Endothelial cell of umbilical vein (primary cell): ENCODE data around the gene GLB1L2. TPM values are rescaled to one million over a fixed set of nuclear protein-coding genes. Genes with fewer than 3 reads are reported as not detected.

Experiments used
- BruUV-seq: library from RNA; stranded (reverse); fragments of 400-500 nt; replicated peaks from 2 replicates; lab custom pipeline; 2021; lab: Mats Ljungman, UMichigan
- CTCF ChIA-PET: fragments of 300-600, 350-600 bp; sonication (Branson Sonifier 250); formaldehyde crosslinking; loops from one replicate; lab custom pipeline; 2021; ENCODE audit warnings: antibody characterized with exemption, inconsistent platforms; lab: Charles Lee
- POLR2A ChIA-PET: fragments of 300-600, 350-600 bp; sonication (Branson Sonifier 250); formaldehyde crosslinking; loops from one replicate; lab custom pipeline; 2021; ENCODE audit warnings: antibody characterized with exemption, inconsistent platforms; lab: Charles Lee
- DNase-seq: peaks from one replicate; pipeline ENCODE4 v3.0.0-alpha.2; 2011; ENCODE audit warnings: low read depth, low spot score
- FAIRE-seq: peaks from 2 replicates; lab custom pipeline; 2011; peaks lifted over from hg19 to GRCh38; lab: Jason Lieb, UNC
- H2AFZ ChIP-seq: 2 replicates; pipeline ENCODE4 v1.6.0; 2012; ENCODE audit warnings: low read depth, low read length, control low read depth, inconsistent platforms
- H3K27ac ChIP-seq: 2 replicates; pipeline ENCODE4 v1.5.1; 2011; ENCODE audit warnings: low read depth, mild to moderate bottlenecking, control low read depth, low read length, moderate library complexity; ENCODE audit not compliant: insufficient read depth
- H3K27me3 ChIP-seq, 2 experiments: 2 replicates each; pipeline versions ENCODE4 v1.6.0 to v1.6.1; 2011; ENCODE audit warnings: low read length in 2 of 2, mixed read lengths in 1 of 2; ENCODE audit not compliant: control insufficient read depth in 2 of 2, insufficient read depth in 2 of 2
- H3K36me3 ChIP-seq, 2 experiments: 2 replicates in 1 of 2; 3 replicates in 1 of 2; pipeline ENCODE4 v1.5.1; 2011; ENCODE audit warnings: low read length in 2 of 2, mild to moderate bottlenecking in 1 of 2, moderate library complexity in 1 of 2; ENCODE audit not compliant: control insufficient read depth in 2 of 2, insufficient read depth in 2 of 2; ENCODE audit errors: extremely low read depth in 1 of 2
- H3K4me1 ChIP-seq: 3 replicates; pipeline ENCODE4 v1.5.1; 2011; ENCODE audit warnings: mild to moderate bottlenecking, low read length; ENCODE audit not compliant: control insufficient read depth, insufficient read depth; ENCODE audit errors: extremely low read depth
- H3K4me2 ChIP-seq: 2 replicates; pipeline ENCODE4 v1.6.1; 2011; ENCODE audit warnings: low read length, control low read depth, mixed read lengths; ENCODE audit not compliant: insufficient read depth
- H3K4me3 ChIP-seq, 3 experiments: fragments of 200-600 bp in 1 of 3; sonication (generic), shearing (Covaris generic) in 1 of 3; replicated peaks in 1 of 3; 2 replicates each; pipeline ENCODE4 v1.5.1; 2011 to 2016; ENCODE audit warnings: control low read depth in 3 of 3, low read length in 3 of 3, mild to moderate bottlenecking in 2 of 3, inconsistent platforms in 1 of 3, low read depth in 1 of 3, moderate library complexity in 1 of 3; ENCODE audit not compliant: insufficient read depth in 1 of 3
- H3K79me2 ChIP-seq: 2 replicates; pipeline ENCODE4 v1.6.0; 2012; ENCODE audit warnings: low read length, inconsistent platforms; ENCODE audit not compliant: control insufficient read depth, insufficient read depth
- H3K9ac ChIP-seq: replicated peaks from 2 replicates; pipeline ENCODE3; 2011; ENCODE audit warnings: low read length, control low read depth; ENCODE audit not compliant: insufficient read depth; ENCODE audit errors: extremely low read depth
- H3K9me1 ChIP-seq: replicated peaks from 3 replicates; pipeline ENCODE4 v1.6.0; 2011; ENCODE audit warnings: mild to moderate bottlenecking, low read length; ENCODE audit not compliant: control insufficient read depth, insufficient read depth; ENCODE audit errors: extremely low read depth
- H3K9me3 ChIP-seq: replicated peaks from 2 replicates; pipeline ENCODE4 v1.5.1; 2012; ENCODE audit warnings: low read length, inconsistent platforms; ENCODE audit not compliant: control insufficient read depth, insufficient read depth
- H4K20me1 ChIP-seq: replicated peaks from 2 replicates; pipeline ENCODE3; 2011; ENCODE audit warnings: mild to moderate bottlenecking, low read length; ENCODE audit not compliant: control insufficient read depth, insufficient read depth; ENCODE audit errors: extremely low read depth
- JUN ChIP-seq: IDR thresholded peaks from 2 replicates; pipeline ENCODE4 v1.6.1; 2011; ENCODE audit warnings: borderline replicate concordance, low read depth; ENCODE audit not compliant: insufficient read length, insufficient read depth
- MYC ChIP-seq: IDR thresholded peaks from one replicate; pipeline ENCODE4 v1.6.1; 2011; ENCODE audit warnings: mild to moderate bottlenecking, low read depth, low read length
- POLR2A ChIP-seq: IDR thresholded peaks from 2 replicates; pipeline ENCODE4 v1.6.1; 2012; ENCODE audit warnings: low read depth, mild to moderate bottlenecking, control low read depth, low read length
- dilution Hi-C: fragments of 300-500 bp; cut with MboI; formaldehyde crosslinking; loops from one replicate; pipeline ENCODE4 v1.15.0; 2019; ENCODE audit warnings: low sequenced_read_pairs; ENCODE audit not compliant: extremely low pct_ligation_motif_present
- intact Hi-C: fragments of 100-400 bp; cut with micrococcal nuclease; formaldehyde crosslinking; loops from one replicate; pipeline ENCODE4 v1.10.0; 2022
- polyA plus RNA-seq, 4 experiments: library from polyadenylated mRNA; depleted of rRNA in 3 of 4; stranded (reverse) in 3 of 4; unstranded in 1 of 4; fragments of >200 nt; gene quantifications; 2 replicates each; pipeline versions ENCODE4 v1.2.1 to v1.2.3, GENCODE V29; 2011 to 2012; ENCODE audit warnings: missing spikeins in 1 of 4
- total RNA-seq: library from RNA; stranded (reverse); gene quantifications from 2 replicates; pipeline ENCODE4 v1.2.3, GENCODE V29; 2021
- TF ChIP-seq, protein P1 (sequence below), 2 donors: IDR thresholded peaks; 1 replicate in 1 of 2; 2 replicates in 1 of 2; pipeline ENCODE4 v1.5.1; 2011; ENCODE audit warnings: low read length in 2 of 2, mild to moderate bottlenecking in 2 of 2, moderate library complexity in 2 of 2, control low read depth in 1 of 2, inconsistent platforms in 1 of 2, low read depth in 1 of 2; ENCODE audit not compliant: insufficient read depth in 1 of 2; ENCODE audit errors: extremely low read depth in 1 of 2

The GLB1L2 gene
- total and polyA plus RNA-seq, 2 donors (not counting 3 experiments of a cell fraction or from before 2014, with no cell fraction given), result 0.55 to 0.59 TPM

DNA sequence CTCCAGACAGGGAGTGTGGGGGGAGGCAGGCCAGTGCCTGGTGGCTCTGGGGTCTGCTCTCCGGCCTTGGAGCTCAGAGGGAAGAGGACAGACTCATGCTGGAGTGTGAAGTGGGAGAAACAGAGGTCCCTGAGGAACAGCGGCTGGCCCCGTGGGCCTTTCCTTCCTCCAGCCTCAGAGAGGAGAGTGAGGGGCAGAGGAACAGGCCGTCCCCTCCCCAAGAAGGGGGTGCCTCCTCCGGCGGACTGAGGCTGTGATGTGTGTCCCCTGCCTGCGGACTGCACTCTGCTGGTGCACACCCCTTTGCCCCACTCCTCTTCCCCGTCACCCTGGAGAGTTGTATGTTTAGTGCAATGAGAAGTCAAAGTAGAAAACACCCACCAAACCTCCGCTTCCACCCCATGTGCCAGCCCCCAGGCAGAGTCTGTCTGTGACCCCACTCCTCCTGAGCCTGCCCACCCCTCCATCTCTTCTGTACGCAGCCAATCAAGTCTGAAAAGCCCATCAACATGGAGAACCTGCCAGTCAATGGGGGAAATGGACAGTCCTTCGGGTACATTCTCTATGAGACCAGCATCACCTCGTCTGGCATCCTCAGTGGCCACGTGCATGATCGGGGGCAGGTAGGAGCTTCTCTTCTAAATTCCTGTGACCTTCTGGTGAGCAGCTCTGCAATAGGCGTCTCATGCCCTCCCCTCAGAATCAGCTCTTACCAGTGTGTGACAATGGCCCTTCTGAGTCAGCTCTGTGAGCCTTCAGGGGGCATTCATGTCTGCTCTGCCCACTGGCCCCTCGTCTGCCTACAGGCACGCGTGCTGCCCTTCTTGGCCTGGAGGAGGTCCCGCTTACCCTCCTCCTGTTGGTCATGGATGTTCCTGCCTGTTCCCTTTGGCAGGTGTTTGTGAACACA is 39.0 kb downstream of the GLB1L2 start:
- no peak overlapping the region for H3K4me3 ChIP-seq
- intact Hi-C loops (no loop called here), dilution Hi-C loops (no loop called here)
- H4K20me1 ChIP-seq, result no peaks in the 10 kb centered on the region
- FAIRE-seq, result no peak
- H3K79me2 ChIP-seq, result no peaks in the 10 kb centered on the region
- H3K4me2 ChIP-seq, result no peak overlapping the region
- no peaks in the 10 kb centered on the region for H3K36me3 ChIP-seq
- no peak overlapping the region for H3K27ac ChIP-seq
- no peaks in the 10 kb centered on the region for H3K9me1 ChIP-seq
- no peak overlapping the region for H2AFZ ChIP-seq
- no peak overlapping the region for H3K9ac ChIP-seq
- ChIA-PET CTCF (no interaction called here), POLR2A (no interaction called here)
- no TSS peak for BruUV-seq
- DNase-seq, result no peak
- no peaks in the 10 kb centered on the region for H3K27me3 ChIP-seq
- H3K9me3 ChIP-seq, result no peaks in the 10 kb centered on the region
- no peak for TF ChIP-seq POLR2A
- TF ChIP-seq JUN, result no peak
- TF ChIP-seq, protein P1, sequence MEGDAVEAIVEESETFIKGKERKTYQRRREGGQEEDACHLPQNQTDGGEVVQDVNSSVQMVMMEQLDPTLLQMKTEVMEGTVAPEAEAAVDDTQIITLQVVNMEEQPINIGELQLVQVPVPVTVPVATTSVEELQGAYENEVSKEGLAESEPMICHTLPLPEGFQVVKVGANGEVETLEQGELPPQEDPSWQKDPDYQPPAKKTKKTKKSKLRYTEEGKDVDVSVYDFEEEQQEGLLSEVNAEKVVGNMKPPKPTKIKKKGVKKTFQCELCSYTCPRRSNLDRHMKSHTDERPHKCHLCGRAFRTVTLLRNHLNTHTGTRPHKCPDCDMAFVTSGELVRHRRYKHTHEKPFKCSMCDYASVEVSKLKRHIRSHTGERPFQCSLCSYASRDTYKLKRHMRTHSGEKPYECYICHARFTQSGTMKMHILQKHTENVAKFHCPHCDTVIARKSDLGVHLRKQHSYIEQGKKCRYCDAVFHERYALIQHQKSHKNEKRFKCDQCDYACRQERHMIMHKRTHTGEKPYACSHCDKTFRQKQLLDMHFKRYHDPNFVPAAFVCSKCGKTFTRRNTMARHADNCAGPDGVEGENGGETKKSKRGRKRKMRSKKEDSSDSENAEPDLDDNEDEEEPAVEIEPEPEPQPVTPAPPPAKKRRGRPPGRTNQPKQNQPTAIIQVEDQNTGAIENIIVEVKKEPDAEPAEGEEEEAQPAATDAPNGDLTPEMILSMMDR (IDR thresholded peaks at IDR 0.05; ENCODE audit: extremely low read depth in 1 of 2, insufficient read depth in 1 of 2, low read depth in 1 of 2, low read length in 2 of 2), result no peak
- TF ChIP-seq MYC, result no peak
- no peaks in the 10 kb centered on the region for H3K4me1 ChIP-seq
